HepG2 (cell line): Measurements from ENCODE around the gene RAI14.

Experiments used
- PAX8 ChIP-seq: sonication (generic); formaldehyde crosslinking; IDR thresholded peaks from 2 replicates; pipeline ENCODE4 v1.8.0; 2022; ENCODE audit warnings: mild to moderate bottlenecking, missing genetic modification reagents, borderline replicate concordance
- POLR2A ChIP-seq, 2 experiments: IDR thresholded peaks; 2 replicates each; pipeline ENCODE4 v1.6.1; 2011; ENCODE audit warnings: low read depth in 2 of 2, low read length in 2 of 2, mild to moderate bottlenecking in 1 of 2, moderate library complexity in 1 of 2; ENCODE audit not compliant: insufficient read depth in 1 of 2
- SETDB1 ChIP-seq: sonication (generic); formaldehyde crosslinking; IDR thresholded peaks from 2 replicates; pipeline ENCODE4 v1.5.1; 2020; ENCODE audit warnings: missing genetic modification reagents, mild to moderate bottlenecking, borderline replicate concordance
- SPEN ChIP-seq: sonication (generic); formaldehyde crosslinking; IDR thresholded peaks from 2 replicates; pipeline ENCODE4 v1.5.1; 2020; ENCODE audit warnings: low read depth, mild to moderate bottlenecking, missing genetic modification reagents
- ZBTB21 ChIP-seq: sonication (generic); formaldehyde crosslinking; IDR thresholded peaks from 2 replicates; pipeline ENCODE4 v1.4.0; 2020; ENCODE audit warnings: missing genetic modification reagents
- ZNF256 ChIP-seq: sonication (generic); formaldehyde crosslinking; conservative IDR thresholded peaks from 2 replicates; pipeline ENCODE4 v1.4.0; 2020; ENCODE audit warnings: missing genetic modification reagents

DNA sequence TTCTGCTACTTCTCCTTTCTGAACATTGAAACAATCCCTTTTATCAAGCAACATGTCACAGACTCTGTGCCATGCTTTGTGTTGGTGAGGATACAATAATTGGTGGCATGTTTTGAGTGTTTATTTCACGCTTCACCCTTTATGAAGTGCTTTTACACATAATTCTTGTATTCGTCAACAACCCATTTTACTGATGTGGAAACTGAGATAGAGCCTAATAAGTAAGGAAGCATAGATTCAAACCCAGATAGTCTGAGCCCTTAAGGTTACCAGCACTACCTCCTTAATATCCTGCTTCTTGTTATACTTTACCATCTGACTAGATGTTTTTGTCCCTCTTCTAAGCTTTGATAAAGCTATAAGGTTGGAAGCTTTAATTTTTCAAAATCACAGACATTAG, 133.5 kb downstream of the RAI14 start:
- TF ChIP-seq SPEN (CRISPR knock-in tag) (no peak), POLR2A (IDR thresholded peaks at IDR 0.05; ENCODE audit: insufficient read depth in 1 of 2, low read depth in 2 of 2, low read length in 2 of 2) (no peak), PAX8 (CRISPR knock-in tag) (no peak), SETDB1 (CRISPR knock-in tag) (no peak), ZNF256 (no peak), ZBTB21 (CRISPR knock-in tag) (no peak)
